ENCODE results near the gene SNW1. TPM values are rescaled to one million over a fixed set of nuclear protein-coding genes. Genes with fewer than 3 reads are reported as not detected.

Gene SNW1
- total and polyA plus RNA-seq, 2 of the 13 experiments (the other 11 are each of a cell fraction or from before 2014, with no cell fraction given), result 23.2 to 65.8 TPM

DNA sequence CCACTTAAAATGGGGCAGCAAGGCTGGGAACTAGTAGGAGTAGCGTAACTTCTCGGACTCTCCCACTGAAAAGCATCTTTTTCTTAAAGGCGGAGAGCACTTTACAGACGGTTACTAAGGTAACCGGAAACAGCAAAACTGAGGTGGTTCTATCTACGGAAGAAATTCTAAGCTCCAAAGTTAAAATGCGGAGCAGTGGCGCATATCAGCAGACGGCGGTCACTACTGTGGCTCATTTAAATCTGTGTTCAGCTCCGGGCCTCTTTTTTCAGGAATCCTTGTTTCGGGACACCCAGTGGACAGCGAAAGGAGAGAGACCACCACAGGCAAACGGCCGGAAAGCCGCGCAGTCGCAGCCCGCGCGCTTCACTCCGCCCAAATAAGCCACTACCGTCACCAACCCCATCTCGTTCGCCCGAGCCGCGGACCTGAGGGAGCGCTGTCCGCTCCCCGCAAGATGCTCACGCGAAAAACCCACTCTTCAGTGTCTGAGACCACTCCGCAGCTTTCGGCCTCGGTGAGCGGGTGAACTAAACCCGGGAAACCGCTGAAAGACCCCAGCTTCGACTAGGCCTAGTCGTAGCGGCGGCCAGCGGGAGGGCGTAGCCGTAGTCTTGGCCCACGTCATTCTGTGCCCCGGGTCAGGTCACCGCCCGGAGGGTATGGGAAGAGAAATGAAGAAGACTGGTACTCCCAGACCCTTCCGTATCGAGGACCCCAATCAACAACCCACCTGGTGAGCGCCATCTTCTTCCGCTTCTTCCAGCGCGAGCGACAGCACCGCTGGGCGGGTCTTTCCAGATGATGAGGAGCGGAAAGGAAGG, at the start of gene SNW1 (continued):
- TF ChIP-seq NFKB2 (CRISPR knock-in tag; IDR thresholded peaks at IDR 0.05; ENCODE audit: borderline replicate concordance) (peak; percentile 65; the same call in 1 of the 2 replicates), DPF2 (CRISPR knock-in tag; IDR thresholded peaks at IDR 0.05; ENCODE audit: borderline replicate concordance, low read depth) (no peak), ZNF605 (CRISPR knock-in tag; IDR thresholded peaks at IDR 0.05) (peak; percentile 81; the same call in 1 of the 2 replicates), JUNB (CRISPR knock-in tag; IDR thresholded peaks at IDR 0.05; ENCODE audit: borderline replicate concordance) (no peak), KMT2B (CRISPR knock-in tag; IDR thresholded peaks at IDR 0.05) (peak; percentile 86), HIVEP1 (CRISPR knock-in tag; IDR thresholded peaks at IDR 0.05) (peak; percentile 85), PPARG (CRISPR knock-in tag; conservative IDR thresholded peaks at IDR 0.05) (0 out of 2 replicates have a peak, but pooled peaks have one; percentile 41), RXRA (CRISPR knock-in tag; IDR thresholded peaks at IDR 0.05) (0 out of 2 replicates have a peak, but pooled peaks have one; percentile 46), HOXA3 (CRISPR knock-in tag; IDR thresholded peaks at IDR 0.05) (peak; percentile 17; the same call in 1 of the 2 replicates), ATF7-NPFF (CRISPR knock-in tag; IDR thresholded peaks at IDR 0.05; ENCODE audit: low read depth) (0 out of 2 replicates have a peak, but pooled peaks have one; percentile 4)
- TF ChIP-seq, protein P1, sequence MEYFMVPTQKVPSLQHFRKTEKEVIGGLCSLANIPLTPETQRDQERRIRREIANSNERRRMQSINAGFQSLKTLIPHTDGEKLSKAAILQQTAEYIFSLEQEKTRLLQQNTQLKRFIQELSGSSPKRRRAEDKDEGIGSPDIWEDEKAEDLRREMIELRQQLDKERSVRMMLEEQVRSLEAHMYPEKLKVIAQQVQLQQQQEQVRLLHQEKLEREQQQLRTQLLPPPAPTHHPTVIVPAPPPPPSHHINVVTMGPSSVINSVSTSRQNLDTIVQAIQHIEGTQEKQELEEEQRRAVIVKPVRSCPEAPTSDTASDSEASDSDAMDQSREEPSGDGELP (IDR thresholded peaks at IDR 0.05; ENCODE audit: borderline replicate concordance, low read depth), result peak; percentile 65; the same call in 1 of the 2 replicates
- TF ChIP-seq, protein P2, sequence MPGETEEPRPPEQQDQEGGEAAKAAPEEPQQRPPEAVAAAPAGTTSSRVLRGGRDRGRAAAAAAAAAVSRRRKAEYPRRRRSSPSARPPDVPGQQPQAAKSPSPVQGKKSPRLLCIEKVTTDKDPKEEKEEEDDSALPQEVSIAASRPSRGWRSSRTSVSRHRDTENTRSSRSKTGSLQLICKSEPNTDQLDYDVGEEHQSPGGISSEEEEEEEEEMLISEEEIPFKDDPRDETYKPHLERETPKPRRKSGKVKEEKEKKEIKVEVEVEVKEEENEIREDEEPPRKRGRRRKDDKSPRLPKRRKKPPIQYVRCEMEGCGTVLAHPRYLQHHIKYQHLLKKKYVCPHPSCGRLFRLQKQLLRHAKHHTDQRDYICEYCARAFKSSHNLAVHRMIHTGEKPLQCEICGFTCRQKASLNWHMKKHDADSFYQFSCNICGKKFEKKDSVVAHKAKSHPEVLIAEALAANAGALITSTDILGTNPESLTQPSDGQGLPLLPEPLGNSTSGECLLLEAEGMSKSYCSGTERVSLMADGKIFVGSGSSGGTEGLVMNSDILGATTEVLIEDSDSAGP (CRISPR knock-in tag; IDR thresholded peaks at IDR 0.05; ENCODE audit: borderline replicate concordance), result peak; percentile 74; the same call in 1 of the 2 replicates
- TF ChIP-seq, protein P3, sequence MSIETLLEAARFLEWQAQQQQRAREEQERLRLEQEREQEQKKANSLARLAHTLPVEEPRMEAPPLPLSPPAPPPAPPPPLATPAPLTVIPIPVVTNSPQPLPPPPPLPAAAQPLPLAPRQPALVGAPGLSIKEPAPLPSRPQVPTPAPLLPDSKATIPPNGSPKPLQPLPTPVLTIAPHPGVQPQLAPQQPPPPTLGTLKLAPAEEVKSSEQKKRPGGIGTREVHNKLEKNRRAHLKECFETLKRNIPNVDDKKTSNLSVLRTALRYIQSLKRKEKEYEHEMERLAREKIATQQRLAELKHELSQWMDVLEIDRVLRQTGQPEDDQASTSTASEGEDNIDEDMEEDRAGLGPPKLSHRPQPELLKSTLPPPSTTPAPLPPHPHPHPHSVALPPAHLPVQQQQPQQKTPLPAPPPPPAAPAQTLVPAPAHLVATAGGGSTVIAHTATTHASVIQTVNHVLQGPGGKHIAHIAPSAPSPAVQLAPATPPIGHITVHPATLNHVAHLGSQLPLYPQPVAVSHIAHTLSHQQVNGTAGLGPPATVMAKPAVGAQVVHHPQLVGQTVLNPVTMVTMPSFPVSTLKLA (IDR thresholded peaks at IDR 0.05), result no peak
- TF ChIP-seq, protein P4, sequence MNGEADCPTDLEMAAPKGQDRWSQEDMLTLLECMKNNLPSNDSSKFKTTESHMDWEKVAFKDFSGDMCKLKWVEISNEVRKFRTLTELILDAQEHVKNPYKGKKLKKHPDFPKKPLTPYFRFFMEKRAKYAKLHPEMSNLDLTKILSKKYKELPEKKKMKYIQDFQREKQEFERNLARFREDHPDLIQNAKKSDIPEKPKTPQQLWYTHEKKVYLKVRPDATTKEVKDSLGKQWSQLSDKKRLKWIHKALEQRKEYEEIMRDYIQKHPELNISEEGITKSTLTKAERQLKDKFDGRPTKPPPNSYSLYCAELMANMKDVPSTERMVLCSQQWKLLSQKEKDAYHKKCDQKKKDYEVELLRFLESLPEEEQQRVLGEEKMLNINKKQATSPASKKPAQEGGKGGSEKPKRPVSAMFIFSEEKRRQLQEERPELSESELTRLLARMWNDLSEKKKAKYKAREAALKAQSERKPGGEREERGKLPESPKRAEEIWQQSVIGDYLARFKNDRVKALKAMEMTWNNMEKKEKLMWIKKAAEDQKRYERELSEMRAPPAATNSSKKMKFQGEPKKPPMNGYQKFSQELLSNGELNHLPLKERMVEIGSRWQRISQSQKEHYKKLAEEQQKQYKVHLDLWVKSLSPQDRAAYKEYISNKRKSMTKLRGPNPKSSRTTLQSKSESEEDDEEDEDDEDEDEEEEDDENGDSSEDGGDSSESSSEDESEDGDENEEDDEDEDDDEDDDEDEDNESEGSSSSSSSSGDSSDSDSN (CRISPR knock-in tag; IDR thresholded peaks at IDR 0.05), result peak; percentile 79
- TF ChIP-seq, protein P5, sequence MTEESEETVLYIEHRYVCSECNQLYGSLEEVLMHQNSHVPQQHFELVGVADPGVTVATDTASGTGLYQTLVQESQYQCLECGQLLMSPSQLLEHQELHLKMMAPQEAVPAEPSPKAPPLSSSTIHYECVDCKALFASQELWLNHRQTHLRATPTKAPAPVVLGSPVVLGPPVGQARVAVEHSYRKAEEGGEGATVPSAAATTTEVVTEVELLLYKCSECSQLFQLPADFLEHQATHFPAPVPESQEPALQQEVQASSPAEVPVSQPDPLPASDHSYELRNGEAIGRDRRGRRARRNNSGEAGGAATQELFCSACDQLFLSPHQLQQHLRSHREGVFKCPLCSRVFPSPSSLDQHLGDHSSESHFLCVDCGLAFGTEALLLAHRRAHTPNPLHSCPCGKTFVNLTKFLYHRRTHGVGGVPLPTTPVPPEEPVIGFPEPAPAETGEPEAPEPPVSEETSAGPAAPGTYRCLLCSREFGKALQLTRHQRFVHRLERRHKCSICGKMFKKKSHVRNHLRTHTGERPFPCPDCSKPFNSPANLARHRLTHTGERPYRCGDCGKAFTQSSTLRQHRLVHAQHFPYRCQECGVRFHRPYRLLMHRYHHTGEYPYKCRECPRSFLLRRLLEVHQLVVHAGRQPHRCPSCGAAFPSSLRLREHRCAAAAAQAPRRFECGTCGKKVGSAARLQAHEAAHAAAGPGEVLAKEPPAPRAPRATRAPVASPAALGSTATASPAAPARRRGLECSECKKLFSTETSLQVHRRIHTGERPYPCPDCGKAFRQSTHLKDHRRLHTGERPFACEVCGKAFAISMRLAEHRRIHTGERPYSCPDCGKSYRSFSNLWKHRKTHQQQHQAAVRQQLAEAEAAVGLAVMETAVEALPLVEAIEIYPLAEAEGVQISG (CRISPR knock-in tag; IDR thresholded peaks at IDR 0.05), result peak; percentile 78; the same call in 1 of the 2 replicates
- TF ChIP-seq, protein P6, sequence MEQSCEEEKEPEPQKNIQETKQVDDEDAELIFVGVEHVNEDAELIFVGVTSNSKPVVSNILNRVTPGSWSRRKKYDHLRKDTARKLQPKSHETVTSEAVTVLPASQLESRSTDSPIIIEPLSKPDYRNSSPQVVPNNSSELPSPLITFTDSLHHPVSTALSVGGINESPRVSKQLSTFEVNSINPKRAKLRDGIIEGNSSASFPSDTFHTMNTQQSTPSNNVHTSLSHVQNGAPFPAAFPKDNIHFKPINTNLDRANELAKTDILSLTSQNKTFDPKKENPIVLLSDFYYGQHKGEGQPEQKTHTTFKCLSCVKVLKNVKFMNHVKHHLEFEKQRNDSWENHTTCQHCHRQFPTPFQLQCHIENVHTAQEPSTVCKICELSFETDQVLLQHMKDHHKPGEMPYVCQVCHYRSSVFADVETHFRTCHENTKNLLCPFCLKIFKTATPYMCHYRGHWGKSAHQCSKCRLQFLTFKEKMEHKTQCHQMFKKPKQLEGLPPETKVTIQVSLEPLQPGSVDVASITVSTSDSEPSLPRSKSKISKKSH (CRISPR knock-in tag; IDR thresholded peaks at IDR 0.05; ENCODE audit: borderline replicate concordance), result peak; percentile 86
